HepG2 (cell line): Measurements from ENCODE around the gene ITSN2. TPM values are rescaled to one million over a fixed set of nuclear protein-coding genes. Genes with fewer than 3 reads are reported as not detected.

ENCODE experiments used
- ATAC-seq: fragments of 200-7000 bp; cut with Tn5 transposase; 3 replicates; pipeline ENCODE4 v1.9.1; 2020; ENCODE audit warnings: mild to moderate bottlenecking, moderate library complexity
- BruUV-seq: library from RNA; stranded (reverse); fragments of 400-500 nt; replicated peaks from 2 replicates; lab custom pipeline; 2021; lab: Mats Ljungman, UMichigan
- CTCF ChIA-PET: fragments of 300-600 bp; formaldehyde crosslinking; extraction: SDS; loops from one replicate; lab custom pipeline; 2021; ENCODE audit warnings: low total read pairs, inconsistent platforms, low intra/inter-chr PET ratio; lab: Yijun Ruan, JAX
- POLR2A ChIA-PET: fragments of 350-600 bp; sonication (Branson Sonifier 250); formaldehyde crosslinking; loops from one replicate; lab custom pipeline; 2020; ENCODE audit warnings: antibody characterized with exemption, inconsistent platforms; lab: Yijun Ruan, JAX
- DNase-seq: peaks from one replicate; pipeline ENCODE4 v3.0.0-alpha.2; 2015; ENCODE audit warnings: low spot score
- FAIRE-seq: peaks from 3 replicates; lab custom pipeline; 2011; peaks lifted over from hg19 to GRCh38; lab: Jason Lieb, UNC
- H2AFZ ChIP-seq: one replicate; pipeline ENCODE4 v1.6.1; 2011; ENCODE audit warnings: low read length, inconsistent platforms
- H3K27ac ChIP-seq: fragments of 300-600 bp; 3 replicates; pipeline ENCODE4 v1.8.0; 2011; ENCODE audit warnings: mixed run types, mild to moderate bottlenecking, mixed read lengths, low read length, inconsistent platforms; ENCODE audit not compliant: insufficient read depth; ENCODE audit errors: extremely low read length
- H3K27me3 ChIP-seq, 2 experiments: fragments of 200-600 bp in 1 of 2; 2 replicates in 1 of 2; 3 replicates in 1 of 2; pipeline versions ENCODE4 v1.6.0 to v1.8.0; 2011; ENCODE audit warnings: low read length in 2 of 2, mild to moderate bottlenecking in 2 of 2, moderate library complexity in 2 of 2, inconsistent platforms in 1 of 2; ENCODE audit not compliant: insufficient read depth in 2 of 2, control insufficient read depth in 1 of 2
- H3K36me3 ChIP-seq, 2 experiments: fragments of 200-600 bp in 1 of 2; replicated peaks in 1 of 2; 2 replicates in 1 of 2; 3 replicates in 1 of 2; pipeline versions ENCODE4 v1.5.1 to v1.8.0; 2011; ENCODE audit warnings: low read length in 2 of 2, inconsistent platforms in 1 of 2; ENCODE audit not compliant: insufficient read depth in 2 of 2, control insufficient read depth in 1 of 2
- H3K4me1 ChIP-seq: 2 replicates; pipeline ENCODE4 v1.5.1; 2012; ENCODE audit warnings: low read length, inconsistent platforms; ENCODE audit not compliant: insufficient read depth
- H3K4me2 ChIP-seq: 2 replicates; pipeline ENCODE4 v1.6.0; 2011; ENCODE audit warnings: low read depth, low read length, inconsistent platforms
- H3K4me3 ChIP-seq, 3 experiments: fragments of 200-600 bp in 1 of 3; sonication (generic), shearing (Covaris generic) in 1 of 3; replicated peaks in 1 of 3; 2 replicates each; pipeline ENCODE4 v1.5.1; 2011 to 2016; ENCODE audit warnings: low read length in 3 of 3, inconsistent platforms in 2 of 3, low read depth in 2 of 3, mild to moderate bottlenecking in 2 of 3, control low read depth in 1 of 3, mixed read lengths in 1 of 3; ENCODE audit not compliant: insufficient read depth in 1 of 3
- H3K79me2 ChIP-seq: one replicate; pipeline ENCODE4 v1.6.1; 2011; ENCODE audit warnings: low read length, inconsistent platforms; ENCODE audit not compliant: insufficient read depth
- H3K9ac ChIP-seq: 2 replicates; pipeline ENCODE4 v1.6.0; 2011; ENCODE audit warnings: mild to moderate bottlenecking, low read depth, low read length, inconsistent platforms; ENCODE audit not compliant: insufficient read depth
- H3K9me3 ChIP-seq: 2 replicates; pipeline ENCODE4 v1.5.1; 2012; ENCODE audit warnings: mild to moderate bottlenecking, low read length
- H4K20me1 ChIP-seq: 2 replicates; pipeline ENCODE4 v1.6.0; 2011; ENCODE audit warnings: inconsistent platforms, mild to moderate bottlenecking, low read length, moderate library complexity; ENCODE audit not compliant: insufficient read depth
- ATF5 ChIP-seq: sonication (generic); formaldehyde crosslinking; IDR thresholded peaks from 2 replicates; pipeline ENCODE4 v1.4.0; 2020; ENCODE audit warnings: mild to moderate bottlenecking, low read depth, missing genetic modification reagents
- GMEB2 ChIP-seq: IDR thresholded peaks from 2 replicates; pipeline ENCODE4 v1.6.1; 2016; ENCODE audit warnings: missing biosample characterization, missing genetic modification reagents, low read depth
- NFYC ChIP-seq: IDR thresholded peaks from 2 replicates; pipeline ENCODE4 v1.6.1; 2016; ENCODE audit warnings: missing genetic modification reagents, missing compliant biosample characterization
- PAWR ChIP-seq: sonication (generic); formaldehyde crosslinking; IDR thresholded peaks from 2 replicates; pipeline ENCODE4 v1.4.0; 2020; ENCODE audit warnings: missing genetic modification reagents, mild to moderate bottlenecking, borderline replicate concordance
- PHF5A ChIP-seq: IDR thresholded peaks from one replicate; pipeline ENCODE4 v1.6.1; 2018; ENCODE audit warnings: low read depth, missing genetic modification reagents; ENCODE audit not compliant: unreplicated experiment
- SOX5 ChIP-seq: IDR thresholded peaks from 2 replicates; pipeline ENCODE4 v1.6.1; 2016; ENCODE audit warnings: borderline replicate concordance
- THYN1 ChIP-seq: sonication (generic); formaldehyde crosslinking; IDR thresholded peaks from 2 replicates; pipeline ENCODE4 v1.8.1; 2023; ENCODE audit warnings: low read depth, mild to moderate bottlenecking, moderate library complexity, missing genetic modification reagents, borderline replicate concordance
- ZC3H4 ChIP-seq: sonication (generic); formaldehyde crosslinking; IDR thresholded peaks from 2 replicates; pipeline ENCODE4 v1.4.0; 2020; ENCODE audit warnings: missing genetic modification reagents, borderline replicate concordance
- ZFYVE20 ChIP-seq: sonication (generic); formaldehyde crosslinking; IDR thresholded peaks from 2 replicates; pipeline ENCODE4 v1.8.0; 2023; ENCODE audit warnings: low read depth, mild to moderate bottlenecking, moderate library complexity, missing genetic modification reagents, borderline replicate concordance
- ZNF34 ChIP-seq: sonication (generic); formaldehyde crosslinking; IDR thresholded peaks from 2 replicates; pipeline ENCODE4 v1.4.0; 2020; ENCODE audit warnings: mild to moderate bottlenecking, missing genetic modification reagents, borderline replicate concordance
- ZNF343 ChIP-seq: sonication (generic); formaldehyde crosslinking; IDR thresholded peaks from 2 replicates; pipeline ENCODE4 v1.4.0; 2020; ENCODE audit warnings: mild to moderate bottlenecking, missing genetic modification reagents
- ZNF446 ChIP-seq: sonication (generic); formaldehyde crosslinking; IDR thresholded peaks from 2 replicates; pipeline ENCODE4 v1.5.0; 2020; ENCODE audit warnings: mild to moderate bottlenecking, missing genetic modification reagents
- WGBS: methylation state at CpG from one replicate; pipeline ENCODE4 v1.1.6; 2017; ENCODE audit warnings: low lambda C conversion rate; 5-methylcytosine and 5-hydroxymethylcytosine counted together
- in situ Hi-C: cut with HindIII; loops from 2 replicates; pipeline ENCODE4 v1.10.0; 2017; ENCODE audit warnings: low pct_unique_long_range_greater_than_20kb; ENCODE audit not compliant: extremely low pct_ligation_motif_present
- intact Hi-C: fragments of 100-400 bp; cut with micrococcal nuclease; formaldehyde crosslinking; loops from one replicate; pipeline ENCODE4 v1.10.0; 2022; ENCODE audit not compliant: unreplicated experiment
- polyA plus RNA-seq, 8 experiments: library from polyadenylated mRNA; depleted of rRNA in 3 of 8; stranded (reverse) in 7 of 8; unstranded in 1 of 8; fragments of >200 nt; fragmentation: Illumina TruSeq in 4 of 8; extraction: Trizol in 4 of 8; gene quantifications; 2 replicates each; pipeline versions ENCODE4 v1.2.1 to v1.2.3, GENCODE V29; 2011 to 2016; ENCODE audit warnings: low read depth in 4 of 8, missing spikeins in 1 of 8, mixed read lengths in 1 of 8; ENCODE audit not compliant: insufficient read depth in 1 of 8
- total RNA-seq, 5 experiments: library from RNA; depleted of rRNA; stranded (reverse); fragments of >200 nt; fragmentation: Illumina TruSeq; extraction: Trizol; gene quantifications; 2 replicates each; pipeline ENCODE4 v1.2.3, GENCODE V29; 2016; ENCODE audit warnings: low read depth in 1 of 5

ITSN2 gene
- total and polyA plus RNA-seq, 2 of the 13 experiments (the other 11 are each of a cell fraction or from before 2014, with no cell fraction given) = 26.0 to 26.6 TPM

- Histone ChIP-seq H3K27ac (no peak overlapping the region), H2AFZ (no peak overlapping the region), H3K4me2 (no peak overlapping the region), H3K9me3 (no peaks in the 10 kb centered on the region), H3K27me3 (no peaks in the 10 kb centered on the region), H3K9ac (no peak overlapping the region), H3K4me1 (no peaks in the 10 kb centered on the region), H3K4me3 (no peak overlapping the region), H3K79me2 (no peaks in the 10 kb centered on the region), H4K20me1 (no peaks in the 10 kb centered on the region), H3K36me3 (no peaks in the 10 kb centered on the region; a peak in 2 of 5 replicates)
- POLR2A ChIA-PET = no interaction called here
- CTCF ChIA-PET = no interaction called here
- intact Hi-C loops = no loop called here
- in situ Hi-C loops = no loop called here
- FAIRE-seq (no peak), ATAC-seq (peak; percentile 35; the same call in 1 of the 3 replicates), DNase-seq (no peak)
- no TSS peak for BruUV-seq
- 94% methylated on average over 3 of the region's 3 CpGs for WGBS
- TF ChIP-seq PAWR (CRISPR knock-in tag) = no peak
- no peak for TF ChIP-seq SOX5 (CRISPR knock-in tag)
- no peak for TF ChIP-seq ATF5 (CRISPR knock-in tag)
- TF ChIP-seq NFYC (CRISPR knock-in tag) = no peak
- no peak for TF ChIP-seq ZFYVE20 (CRISPR knock-in tag)
- TF ChIP-seq ZNF343 = no peak
- TF ChIP-seq PHF5A = no peak
These were observed 159.5 kb downstream of the ITSN2 start for GRCh38 chr2:24200799-24201198.

- H3K4me2 ChIP-seq = no peak overlapping the region
- ATAC-seq (peak; percentile 59), FAIRE-seq (no peak), DNase-seq (no peak)
- no peaks in the 10 kb centered on the region for H3K79me2 ChIP-seq
- TF ChIP-seq ZC3H4 = no peak
- no peak for TF ChIP-seq GMEB2 (CRISPR knock-in tag)
- no peak for TF ChIP-seq ZNF34
- no peak for TF ChIP-seq THYN1
- TF ChIP-seq ZNF446 = no peak
- CTCF ChIA-PET = no interaction called here
- H3K9ac ChIP-seq = no peak overlapping the region
- POLR2A ChIA-PET = no interaction called here
- H3K27me3 ChIP-seq = no peaks in the 10 kb centered on the region
- H2AFZ ChIP-seq = no peak overlapping the region
- intact Hi-C loops = no loop called here
- in situ Hi-C loops = no loop called here
- no peaks in the 10 kb centered on the region for H4K20me1 ChIP-seq
- no peaks in the 10 kb centered on the region; a peak in 2 of 5 replicates for H3K36me3 ChIP-seq
- no peak overlapping the region for H3K27ac ChIP-seq
- WGBS = 62% methylated on average over 12 of the region's 12 CpGs
- BruUV-seq = no TSS peak
- H3K4me1 ChIP-seq = no peaks in the 10 kb centered on the region
- H3K9me3 ChIP-seq = no peaks in the 10 kb centered on the region
- H3K4me3 ChIP-seq = no peak overlapping the region
These were observed 160.3 kb downstream of the ITSN2 start for GRCh38 chr2:24199968-24200590.
